ENCODE data around the gene PCDHGA6. TPM values are rescaled to one million over a fixed set of nuclear protein-coding genes. Genes with fewer than 3 reads are reported as not detected.
A peak's percentile ranks its signal among the peaks of the same experiment; 100 is the strongest.

Gene PCDHGA6
- total RNA-seq, 2 experiments from 2014 or later = 0.11 TPM; not detected in 1

GRCh38 chr5:141356133-141356532 is 17.6 kb upstream of the PCDHGA6 start:
- Histone ChIP-seq H3K4me3 (ENCODE audit: low read length) (no peak overlapping the region), H3K9me3 (ENCODE audit: control insufficient read depth in 1 of 2, insufficient read depth in 1 of 2, low read length in 2 of 2) (peaks cover 27 to 47% of the 10 kb centered on the region in 2 experiments), H3K4me1 (ENCODE audit: insufficient read depth, low read length) (peaks cover 9% of the 10 kb centered on the region), H3K27me3 (ENCODE audit: control insufficient read depth in 1 of 2, insufficient read depth in 2 of 2, low read length in 2 of 2) (peaks cover 48 to 84% of the 10 kb centered on the region in 2 experiments), H3K36me3 (ENCODE audit: insufficient read depth, low read length) (no peaks in the 10 kb centered on the region), H3K27ac (ENCODE audit: low read depth in 1 of 2, low read length in 2 of 2) (no peak overlapping the region)
- Mint-ChIP-seq H3K4me3 (no peak overlapping the region), H3K4me1 (ENCODE audit: low read depth) (peaks cover 6% of the 10 kb centered on the region), H3K9me3 (peaks cover 20% of the 10 kb centered on the region), H3K27me3 (peaks cover 93% of the 10 kb centered on the region), H3K27ac (no peak overlapping the region), H3K36me3 (ENCODE audit: low read depth) (peaks cover 28% of the 10 kb centered on the region)
- POLR2A ChIA-PET = no interaction called here
- DNase-seq = no peak
- intact Hi-C loops (cut with DNase I, micrococcal nuclease) = no loop called here
- ATAC-seq (ENCODE audit: poor library complexity) = no peak
- CTCF ChIA-PET = interaction anchor here (1.3 kb wide), 1 partner anchor 208 kb away, joined by 3 read pairs; no protein-coding TSS in a partner anchor
- no peak for TF ChIP-seq CTCF (IDR thresholded peaks at IDR 0.05)

- intact Hi-C loops (cut with DNase I, micrococcal nuclease) = no loop called here
- H3K36me3 Mint-ChIP-seq (ENCODE audit: low read depth) = peaks cover 32% of the 10 kb centered on the region
- H3K27ac Mint-ChIP-seq = no peak overlapping the region
- H3K4me1 Mint-ChIP-seq (ENCODE audit: low read depth) = peaks cover 6% of the 10 kb centered on the region
- Histone ChIP-seq H3K9me3 (ENCODE audit: control insufficient read depth in 1 of 2, insufficient read depth in 1 of 2, low read length in 2 of 2) (peaks cover 27 to 48% of the 10 kb centered on the region in 2 experiments), H3K27me3 (ENCODE audit: control insufficient read depth in 1 of 2, insufficient read depth in 2 of 2, low read length in 2 of 2) (peaks cover 46 to 83% of the 10 kb centered on the region in 2 experiments), H3K4me3 (ENCODE audit: low read length) (no peak overlapping the region), H3K4me1 (ENCODE audit: insufficient read depth, low read length) (peaks cover 9% of the 10 kb centered on the region), H3K27ac (ENCODE audit: low read depth in 1 of 2, low read length in 2 of 2) (no peak overlapping the region), H3K36me3 (ENCODE audit: insufficient read depth, low read length) (no peaks in the 10 kb centered on the region)
- no peak for TF ChIP-seq CTCF (IDR thresholded peaks at IDR 0.05)
- ChIA-PET POLR2A (no interaction called here), CTCF (no interaction called here)
- ATAC-seq (ENCODE audit: poor library complexity) (no peak), DNase-seq (no peak)
- H3K9me3 Mint-ChIP-seq = peaks cover 22% of the 10 kb centered on the region
- H3K4me3 Mint-ChIP-seq = no peak overlapping the region
- H3K27me3 Mint-ChIP-seq = peaks cover 94% of the 10 kb centered on the region
Measured at GRCh38 chr5:141356950-141357349, 16.7 kb upstream of the PCDHGA6 start.

- Mint-ChIP-seq H3K27ac (no peak within 1 kb of the TSS), H3K4me1 (ENCODE audit: low read depth) (peaks cover 6% of the 10 kb centered on the region), H3K36me3 (ENCODE audit: low read depth) (peaks cover 42% of the 10 kb centered on the region), H3K4me3 (peak within 1 kb of the TSS; percentile 81), H3K27me3 (peaks cover 91% of the 10 kb centered on the region), H3K9me3 (peaks cover 28% of the 10 kb centered on the region)
- Histone ChIP-seq H3K4me3 (ENCODE audit: low read length) (peak within 1 kb of the TSS; percentile 45), H3K27ac (ENCODE audit: low read depth in 1 of 2, low read length in 2 of 2) (no peak within 1 kb of the TSS), H3K27me3 (ENCODE audit: control insufficient read depth in 1 of 2, insufficient read depth in 2 of 2, low read length in 2 of 2) (peaks cover 55 to 88% of the 10 kb centered on the region in 2 experiments), H3K36me3 (ENCODE audit: insufficient read depth, low read length) (no peaks in the 10 kb centered on the region), H3K4me1 (ENCODE audit: insufficient read depth, low read length) (peaks cover 8% of the 10 kb centered on the region), H3K9me3 (ENCODE audit: control insufficient read depth in 1 of 2, insufficient read depth in 1 of 2, low read length in 2 of 2) (peaks cover 44 to 52% of the 10 kb centered on the region in 2 experiments)
- ChIA-PET POLR2A (no interaction called here), CTCF (interaction anchor here (0.9 to 1.5 kb wide), 2 partner anchors 10 to 204 kb away, joined by 3 to 6 read pairs; partner anchors contain the start of gene PCDHGB3)
- no peak for ATAC-seq (ENCODE audit: poor library complexity)
- DNase-seq = peak in 3 of 14 experiments; percentile 48 to 58 (median 50)
- no peak for TF ChIP-seq CTCF (IDR thresholded peaks at IDR 0.05)
- intact Hi-C loops (cut with DNase I, micrococcal nuclease) = loop anchor here (10.0 kb wide), 2 partner anchors 55 to 135 kb away; partner anchors contain the start of genes PCDHB14 (in 1 of the 2), PCDHGA10 (in 1 of the 2) and PCDHGB7 (in 1 of the 2)
Measured at GRCh38 chr5:141359790-141360426, 13.8 kb upstream of the PCDHGA6 start, which contains the start of gene PCDHGB2. Gene PCDHGB2 (plus strand): TSS chr5:141359994. CDS start chr5:141360136, 142 bp downstream.
